ENCODE results near the gene RHEX.

RHEX gene

GRCh38 chr1:206065547-206066145, 12.7 kb downstream of the RHEX start:
- Histone ChIP-seq H3F3A (ENCODE audit: insufficient read depth, low read length) (peaks cover 29% of the 10 kb centered on the region), H3K9ac (ENCODE audit: low read length) (no peak overlapping the region), H2AFZ (ENCODE audit: low read length) (no peak overlapping the region), H3K36me3 (replicated peaks; ENCODE audit: insufficient read depth, low read length) (no peaks in the 10 kb centered on the region), H3K79me2 (ENCODE audit: low read length) (0 out of 2 replicates have a peak, but pooled peaks cover 4% of the 10 kb centered on the region), H3K4me2 (ENCODE audit: low read depth, low read length) (0 out of 2 replicates have a peak overlapping the region, but pooled peaks have one; percentile 2), H3K9me3 (replicated peaks; ENCODE audit: insufficient read depth, low read length) (no peaks in the 10 kb centered on the region), H4K20me1 (ENCODE audit: insufficient read depth, low read length) (no peaks in the 10 kb centered on the region), H3K4me3 (ENCODE audit: low read length) (no peak overlapping the region), H3K27me3 (replicated peaks; ENCODE audit: insufficient read depth, low read length) (no peaks in the 10 kb centered on the region), H3K9me2 (replicated peaks; ENCODE audit: insufficient read depth, low read length) (no peaks in the 10 kb centered on the region), H3K4me1 (ENCODE audit: low read length) (peaks cover 32% of the 10 kb centered on the region), H3K27ac (ENCODE audit: low read length) (peak overlapping the region; percentile 64; the same call in 1 of the 2 replicates)
- no peak for DNase-seq
- TF ChIP-seq EZH2 (optimal IDR thresholded peaks at IDR 0.05; ENCODE audit: low read depth, low read length) (no peak), CTCF (IDR thresholded peaks at IDR 0.05; ENCODE audit: low read length) (no peak), EZH2phosphoT487 (IDR thresholded peaks at IDR 0.05; ENCODE audit: low read length) (no peak)

GRCh38 chr1:206066479-206067171, 13.7 kb downstream of the RHEX start:
- Histone ChIP-seq H3K79me2 (ENCODE audit: low read length) (0 out of 2 replicates have a peak, but pooled peaks cover 4% of the 10 kb centered on the region), H2AFZ (ENCODE audit: low read length) (no peak overlapping the region), H3K27ac (ENCODE audit: low read length) (peak overlapping the region; percentile 64; the same call in 1 of the 2 replicates), H3K9me3 (replicated peaks; ENCODE audit: insufficient read depth, low read length) (no peaks in the 10 kb centered on the region), H3K9me2 (replicated peaks; ENCODE audit: insufficient read depth, low read length) (no peaks in the 10 kb centered on the region), H3K9ac (ENCODE audit: low read length) (peak overlapping the region; percentile 36), H3K4me1 (ENCODE audit: low read length) (peaks cover 32% of the 10 kb centered on the region), H3K36me3 (replicated peaks; ENCODE audit: insufficient read depth, low read length) (no peaks in the 10 kb centered on the region), H3K27me3 (replicated peaks; ENCODE audit: insufficient read depth, low read length) (no peaks in the 10 kb centered on the region), H3K4me2 (ENCODE audit: low read depth, low read length) (peak overlapping the region; percentile 38; the same call in 1 of the 2 replicates), H3K4me3 (ENCODE audit: low read length) (no peak overlapping the region), H4K20me1 (ENCODE audit: insufficient read depth, low read length) (no peaks in the 10 kb centered on the region), H3F3A (ENCODE audit: insufficient read depth, low read length) (peaks cover 29% of the 10 kb centered on the region)
- peak; percentile 87 for DNase-seq
- TF ChIP-seq EZH2 (optimal IDR thresholded peaks at IDR 0.05; ENCODE audit: low read depth, low read length) (no peak), CTCF (IDR thresholded peaks at IDR 0.05; ENCODE audit: low read length) (no peak), EZH2phosphoT487 (IDR thresholded peaks at IDR 0.05; ENCODE audit: low read length) (no peak)

- Histone ChIP-seq H3K4me1 (ENCODE audit: low read length) (peaks cover 32% of the 10 kb centered on the region), H3K27me3 (replicated peaks; ENCODE audit: insufficient read depth, low read length) (no peaks in the 10 kb centered on the region), H3K4me2 (ENCODE audit: low read depth, low read length) (peak overlapping the region; percentile 38), H3K9ac (ENCODE audit: low read length) (peak overlapping the region; percentile 49), H2AFZ (ENCODE audit: low read length) (no peak overlapping the region), H3K9me2 (replicated peaks; ENCODE audit: insufficient read depth, low read length) (no peaks in the 10 kb centered on the region), H3K4me3 (ENCODE audit: low read length) (peak overlapping the region; percentile 24; the same call in 1 of the 2 replicates), H3K9me3 (replicated peaks; ENCODE audit: insufficient read depth, low read length) (no peaks in the 10 kb centered on the region), H3K79me2 (ENCODE audit: low read length) (0 out of 2 replicates have a peak, but pooled peaks cover 4% of the 10 kb centered on the region), H3F3A (ENCODE audit: insufficient read depth, low read length) (peaks cover 29% of the 10 kb centered on the region), H4K20me1 (ENCODE audit: insufficient read depth, low read length) (no peaks in the 10 kb centered on the region), H3K36me3 (replicated peaks; ENCODE audit: insufficient read depth, low read length) (no peaks in the 10 kb centered on the region), H3K27ac (ENCODE audit: low read length) (peak overlapping the region; percentile 64)
- TF ChIP-seq EZH2phosphoT487 (IDR thresholded peaks at IDR 0.05; ENCODE audit: low read length), result no peak
- no peak for TF ChIP-seq EZH2 (optimal IDR thresholded peaks at IDR 0.05; ENCODE audit: low read depth, low read length)
- TF ChIP-seq CTCF (IDR thresholded peaks at IDR 0.05; ENCODE audit: low read length), result no peak; the same call in 1 of the 2 replicates
- peak; percentile 80 for DNase-seq
Measured at GRCh38 chr1:206067486-206068227, 14.7 kb downstream of the RHEX start.
